Right lung (tissue), 5 donors: ENCODE measurements around the gene ANKS3. TPM values are rescaled to one million over a fixed set of nuclear protein-coding genes. Genes with fewer than 3 reads are reported as not detected.
"Not testable (repeated sequence)": the region's sequence is repeated elsewhere in the genome, so short reads cannot be mapped to it uniquely, and the experiment has no call there.

Experiments
- DNase-seq, 2 donors: peaks; one replicate each; pipeline ENCODE4 v3.0.0-alpha.2; 2013
- polyA plus RNA-seq, 5 donors: library from polyadenylated mRNA; unstranded; fragments of 120-200 nt; gene quantifications; one replicate each; pipeline versions ENCODE4 v1.2.1 to v1.2.3, GENCODE V29; 2013; ENCODE audit warnings: inconsistent platforms in 1 of 5, low replicate concordance in 1 of 5; ENCODE audit not compliant: insufficient read length in 5 of 5, insufficient read depth in 1 of 5

ANKS3 gene
- polyA plus RNA-seq, 5 donors = 20.5 to 33.0 (median 28.6) TPM

- not testable (repeated sequence) for DNase-seq
These were observed 83.5 kb downstream of the ANKS3 start for GRCh38 chr16:4650443-4651074.

- DNase-seq = no peak
These were observed 84.2 kb downstream of the ANKS3 start for GRCh38 chr16:4649744-4650442.

- DNase-seq = no peak
These were observed 85.2 kb downstream of the ANKS3 start for GRCh38 chr16:4648917-4649316.

- DNase-seq = no peak
These were observed 86.5 kb downstream of the ANKS3 start for GRCh38 chr16:4647644-4647980.

- no peak for DNase-seq
These were observed 87.1 kb downstream of the ANKS3 start for GRCh38 chr16:4646773-4647643.

Other genes starting within 250 kb of the ANKS3 start
- gene CDIP1, start 195.5 kb downstream of the ANKS3 start, polyA plus RNA-seq = 10 to 100 TPM; 17.1 to 29.3 (median 19.1) TPM
- under 1 TPM; 0.27 to 0.54 (median 0.33) TPM for gene C16orf96, start 177.9 kb downstream of the ANKS3 start, polyA plus RNA-seq
- gene UBALD1, start 119.4 kb downstream of the ANKS3 start, polyA plus RNA-seq = 10 to 100 TPM; 10.2 to 34.0 (median 18.5) TPM
- gene MGRN1, start 109.4 kb downstream of the ANKS3 start, polyA plus RNA-seq = 10 to 100 TPM; 38.2 to 87.7 (median 58.2) TPM
- 10 to 100 TPM; 26.0 to 57.7 (median 31.2) TPM for gene NUDT16L1, start 40.7 kb downstream of the ANKS3 start, polyA plus RNA-seq
- 1 to 10 TPM; 1.6 to 4.8 (median 2.4) TPM for gene DNAAF8, start 266 bp upstream of the ANKS3 start, polyA plus RNA-seq
- 10 to 100 TPM; 12.7 to 20.4 (median 16.9) TPM for gene ZNF500, start 32.9 kb upstream of the ANKS3 start, polyA plus RNA-seq
- under 1 TPM in 2 of 5 donors, not detected in 3; 0.19 to 0.38 TPM for gene SEPTIN12, start 54.1 kb upstream of the ANKS3 start, polyA plus RNA-seq
- gene SMIM22, start 61.1 kb upstream of the ANKS3 start, polyA plus RNA-seq = 1 to 10 TPM; 2.2 to 5.0 (median 4.4) TPM
- 10 to 100 TPM; 25.1 to 55.7 (median 39.4) TPM for gene ROGDI, start 68.4 kb upstream of the ANKS3 start, polyA plus RNA-seq
- gene GLYR1, start 113.0 kb upstream of the ANKS3 start, polyA plus RNA-seq = 100 to 1,000 TPM; 110 to 125 (median 122) TPM
- 10 to 100 TPM; 29.7 to 38.2 (median 31.1) TPM for gene UBN1, start 113.2 kb upstream of the ANKS3 start, polyA plus RNA-seq
- 10 to 100 TPM; 26.7 to 44.8 (median 33.1) TPM for gene PPL, start 202.9 kb upstream of the ANKS3 start, polyA plus RNA-seq
- gene SEC14L5, start 224.1 kb upstream of the ANKS3 start, polyA plus RNA-seq = under 1 TPM; 0.29 to 0.38 (median 0.31) TPM